Activated CD4-positive, alpha-beta T cell treated with anti-CD3 and anti-CD28 coated beads, Interleukin-2, amount 10 ng/mL, durations not matched to agents 7 days and 5 days (primary cell): ENCODE data around the gene SCNN1A. TPM values are rescaled to one million over a fixed set of nuclear protein-coding genes. Genes with fewer than 3 reads are reported as not detected.

Experiments used
- CTCF ChIA-PET: fragments of 350-600 bp; sonication (Branson Sonifier 250); formaldehyde crosslinking; loops from one replicate; lab custom pipeline; 2021; ENCODE audit warnings: antibody characterized with exemption; lab: Charles Lee
- POLR2A ChIA-PET: fragments of 350-600 bp; sonication (Branson Sonifier 250); formaldehyde crosslinking; loops from one replicate; lab custom pipeline; 2021; ENCODE audit warnings: antibody characterized with exemption; lab: Charles Lee
- DNase-seq: peaks from one replicate; pipeline ENCODE4 v3.0.0-alpha.2; 2020
- H3K27ac Mint-ChIP-seq: one replicate; pipeline ENCODE4 v1.8.0; 2021; ENCODE audit warnings: mild to moderate bottlenecking, moderate library complexity, mixed read lengths
- H3K27me3 Mint-ChIP-seq: one replicate; pipeline ENCODE4 v1.8.0; 2021; ENCODE audit warnings: mixed read lengths
- H3K36me3 Mint-ChIP-seq: one replicate; pipeline ENCODE4 v1.8.0; 2021; ENCODE audit warnings: low read depth, mixed read lengths
- H3K4me1 Mint-ChIP-seq: one replicate; pipeline ENCODE4 v1.8.0; 2021; ENCODE audit warnings: mixed read lengths
- H3K4me3 Mint-ChIP-seq: one replicate; pipeline ENCODE4 v1.8.0; 2021; ENCODE audit warnings: mild to moderate bottlenecking, moderate library complexity, mixed read lengths
- H3K9me3 Mint-ChIP-seq: one replicate; pipeline ENCODE4 v1.8.0; 2021; ENCODE audit warnings: mixed read lengths
- total RNA-seq, 2 experiments: library from RNA; stranded (reverse); gene quantifications; one replicate each; pipeline ENCODE4 v1.2.3, GENCODE V29; 2021

Gene SCNN1A
- total RNA-seq, 2 experiments from 2014 or later = 0.54 to 0.67 TPM

- Mint-ChIP-seq H3K27me3 (peaks cover 27% of the 10 kb centered on the region), H3K36me3 (no peaks in the 10 kb centered on the region)
- POLR2A ChIA-PET = no interaction called here
These were observed 5.1 kb upstream of the SCNN1A start for GRCh38 chr12:6380141-6381121.

GRCh38 chr12:6378709-6379472 lies 3.5 kb upstream of the SCNN1A start:
- no peak for DNase-seq
- ChIA-PET POLR2A (no interaction called here), CTCF (no interaction called here)
- Mint-ChIP-seq H3K9me3 (no peaks in the 10 kb centered on the region), H3K36me3 (no peaks in the 10 kb centered on the region), H3K27me3 (peaks cover 22% of the 10 kb centered on the region), H3K4me1 (peaks cover 30% of the 10 kb centered on the region), H3K27ac (no peak overlapping the region), H3K4me3 (no peak overlapping the region)

More at GRCh38 chr12:6380141-6381121, 5.1 kb upstream of the SCNN1A start:
- Mint-ChIP-seq H3K9me3 (no peaks in the 10 kb centered on the region), H3K4me3 (no peak overlapping the region), H3K27ac (no peak overlapping the region), H3K4me1 (peaks cover 30% of the 10 kb centered on the region)
- CTCF ChIA-PET = interaction anchor here (1.4 kb wide), 1 partner anchor 12 kb away, joined by 3 read pairs; no protein-coding TSS in a partner anchor
- no peak for DNase-seq

DNA sequence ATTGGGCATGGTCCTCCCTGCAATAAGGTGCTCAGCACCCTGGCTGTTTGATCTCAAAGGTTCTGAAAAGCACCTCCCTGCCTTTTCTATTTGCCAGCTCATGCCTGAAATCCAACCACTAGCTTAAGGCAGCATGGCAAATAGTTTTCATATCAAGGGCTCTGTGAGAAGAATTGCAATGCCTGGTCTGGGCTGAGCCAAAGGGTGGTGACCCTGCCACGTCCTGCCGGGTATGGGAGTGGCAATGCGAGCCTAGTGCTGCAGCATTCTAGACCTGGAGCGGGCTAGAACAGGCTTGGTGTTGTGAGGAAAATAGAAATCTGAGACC lies 2.3 kb upstream of the SCNN1A start:
- DNase-seq = no peak
- Mint-ChIP-seq H3K4me3 (peak overlapping the region; percentile 4), H3K36me3 (no peaks in the 10 kb centered on the region), H3K9me3 (no peaks in the 10 kb centered on the region), H3K27ac (no peak overlapping the region), H3K27me3 (peaks cover 17% of the 10 kb centered on the region), H3K4me1 (peaks cover 37% of the 10 kb centered on the region)
- CTCF ChIA-PET = no interaction called here
- POLR2A ChIA-PET = no interaction called here

- H3K4me1 Mint-ChIP-seq = peaks cover 43% of the 10 kb centered on the region
- peak overlapping the region; percentile 6 for H3K4me3 Mint-ChIP-seq
- H3K27me3 Mint-ChIP-seq = peaks cover 13% of the 10 kb centered on the region
- no peaks in the 10 kb centered on the region for H3K9me3 Mint-ChIP-seq
- H3K27ac Mint-ChIP-seq = no peak overlapping the region
- no peaks in the 10 kb centered on the region for H3K36me3 Mint-ChIP-seq
- ChIA-PET CTCF (no interaction called here), POLR2A (no interaction called here)
- DNase-seq = peak; percentile 36
These were observed 1.7 kb upstream of the SCNN1A start for GRCh38 chr12:6376870-6377666.

DNA sequence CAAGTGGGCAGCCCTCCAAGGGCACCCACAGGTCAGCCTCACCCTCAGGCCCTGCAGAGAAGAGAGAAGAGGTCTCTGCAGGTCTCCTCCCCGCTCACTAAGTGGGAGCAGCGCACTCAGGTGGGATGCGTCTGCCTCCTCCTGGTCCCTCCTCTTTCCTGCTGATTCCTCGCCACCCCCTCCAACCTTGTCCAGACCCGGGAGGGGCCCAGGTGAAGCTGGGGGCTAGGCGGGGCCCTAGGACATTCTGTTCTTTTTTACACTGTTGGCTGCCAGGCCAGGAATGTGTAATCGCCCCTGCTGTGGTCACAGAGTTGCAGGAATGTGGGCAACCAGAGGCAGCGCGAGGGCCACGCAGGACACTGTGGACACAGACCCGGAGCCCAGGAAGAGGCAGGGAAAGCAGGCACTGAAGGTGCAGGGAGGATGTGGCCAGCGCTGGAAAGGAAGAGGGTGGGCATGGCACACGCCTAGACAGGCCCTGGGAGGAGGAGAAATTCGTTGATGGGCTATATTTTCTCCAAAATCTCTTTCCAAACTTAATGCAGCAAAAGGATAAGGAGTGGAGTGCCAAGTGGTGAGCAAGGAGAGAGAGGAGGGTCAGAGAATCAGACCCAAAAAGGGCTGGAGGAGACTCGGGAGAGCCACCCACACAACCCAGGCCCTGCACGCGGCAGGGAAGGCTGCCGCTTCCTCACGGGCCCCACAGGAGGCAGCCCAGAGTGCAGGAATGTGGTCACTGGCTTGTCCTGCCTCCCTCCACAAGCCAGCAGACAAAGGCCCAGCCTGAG lies 911 bp upstream of the SCNN1A start:
- Mint-ChIP-seq H3K36me3 (no peaks in the 10 kb centered on the region), H3K27ac (peak overlapping the region; percentile 50), H3K4me3 (peak overlapping the region; percentile 11), H3K9me3 (no peaks in the 10 kb centered on the region), H3K27me3 (peaks cover 5% of the 10 kb centered on the region), H3K4me1 (peaks cover 44% of the 10 kb centered on the region)
- POLR2A ChIA-PET = no interaction called here
- CTCF ChIA-PET = no interaction called here
- no peak for DNase-seq

- ChIA-PET POLR2A (no interaction called here), CTCF (interaction anchor here (0.9 to 1.6 kb wide), 5 partner anchors 10 to 45 kb away, joined by 3 to 6 read pairs (median 3); no protein-coding TSS in a partner anchor)
- no peak for DNase-seq
- no peak overlapping the region for H3K4me3 Mint-ChIP-seq
- no peaks in the 10 kb centered on the region for H3K36me3 Mint-ChIP-seq
- H3K9me3 Mint-ChIP-seq = no peaks in the 10 kb centered on the region
- peak overlapping the region; percentile 50 for H3K27ac Mint-ChIP-seq
- no peaks in the 10 kb centered on the region for H3K27me3 Mint-ChIP-seq
- peaks cover 48% of the 10 kb centered on the region for H3K4me1 Mint-ChIP-seq
These were observed 590 bp downstream of the SCNN1A start for GRCh38 chr12:6374786-6375160.

- no peak for DNase-seq
- H3K9me3 Mint-ChIP-seq = no peaks in the 10 kb centered on the region
- CTCF ChIA-PET = interaction anchor here (0.8 to 1.6 kb wide), 6 partner anchors 10 to 44 kb away, joined by 3 to 6 read pairs (median 3); no protein-coding TSS in a partner anchor
- no peaks in the 10 kb centered on the region for H3K36me3 Mint-ChIP-seq
- peaks cover 49% of the 10 kb centered on the region for H3K4me1 Mint-ChIP-seq
- no peak overlapping the region for H3K27ac Mint-ChIP-seq
- no peak overlapping the region for H3K4me3 Mint-ChIP-seq
- no peaks in the 10 kb centered on the region for H3K27me3 Mint-ChIP-seq
- POLR2A ChIA-PET = no interaction called here
These were observed 1.2 kb downstream of the SCNN1A start for GRCh38 chr12:6374028-6374785.

- Mint-ChIP-seq H3K27ac (peak overlapping the region; percentile 76), H3K9me3 (no peaks in the 10 kb centered on the region), H3K27me3 (no peaks in the 10 kb centered on the region), H3K4me1 (peaks cover 54% of the 10 kb centered on the region), H3K4me3 (no peak overlapping the region), H3K36me3 (no peaks in the 10 kb centered on the region)
- DNase-seq = no peak
- CTCF ChIA-PET = interaction anchor here (1.6 kb wide), 1 partner anchor 15 kb away, joined by 6 read pairs; no protein-coding TSS in a partner anchor
- POLR2A ChIA-PET = no interaction called here
These were observed 2.2 kb downstream of the SCNN1A start for GRCh38 chr12:6373022-6373787.

- Mint-ChIP-seq H3K36me3 (no peaks in the 10 kb centered on the region), H3K4me3 (no peak overlapping the region), H3K27ac (peak overlapping the region; percentile 76), H3K9me3 (no peaks in the 10 kb centered on the region), H3K4me1 (peaks cover 55% of the 10 kb centered on the region), H3K27me3 (no peaks in the 10 kb centered on the region)
- ChIA-PET POLR2A (no interaction called here), CTCF (no interaction called here)
- DNase-seq = no peak
These were observed 2.9 kb downstream of the SCNN1A start for GRCh38 chr12:6372403-6373003.

DNA sequence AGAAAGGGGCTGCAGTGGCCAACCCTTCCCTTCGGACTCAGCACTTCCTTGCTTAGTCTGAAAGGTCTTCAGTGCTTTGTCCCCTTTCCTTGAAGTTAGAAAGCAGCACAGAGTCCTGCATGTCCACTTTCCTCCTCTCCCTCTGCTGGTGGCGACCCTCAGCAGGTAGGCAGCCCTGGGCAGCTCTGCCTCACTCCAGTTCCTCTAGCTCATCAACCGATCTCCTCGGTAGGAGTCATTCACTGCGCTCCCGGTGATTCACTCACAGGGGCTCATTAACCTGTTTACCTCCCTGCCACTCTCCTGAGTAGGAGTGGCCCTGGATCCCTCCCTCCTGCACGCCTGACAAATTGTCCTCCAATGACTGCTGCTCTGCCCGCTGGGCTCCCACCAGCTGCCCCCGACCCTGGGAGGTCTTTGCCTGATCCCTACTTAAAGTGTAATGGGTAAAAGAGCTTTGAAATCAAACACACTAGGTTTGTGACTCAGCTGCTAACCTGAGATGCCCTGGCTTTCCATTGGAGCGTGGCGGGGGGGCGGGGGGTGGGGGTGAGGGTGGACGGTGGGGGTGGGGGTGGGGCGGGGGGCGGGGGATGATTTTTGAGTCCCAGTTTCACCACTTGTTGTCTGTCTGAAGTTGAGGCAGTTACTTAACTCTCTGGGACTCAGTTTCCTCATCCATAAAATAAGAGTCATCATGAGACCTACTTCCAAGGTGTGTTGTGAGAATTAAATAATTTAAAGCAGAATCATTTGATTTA lies 4.2 kb downstream of the SCNN1A start:
- no peak for DNase-seq
- Mint-ChIP-seq H3K27me3 (no peaks in the 10 kb centered on the region), H3K36me3 (no peaks in the 10 kb centered on the region), H3K4me3 (no peak overlapping the region), H3K4me1 (peaks cover 46% of the 10 kb centered on the region), H3K9me3 (no peaks in the 10 kb centered on the region), H3K27ac (no peak overlapping the region)
- ChIA-PET POLR2A (no interaction called here), CTCF (interaction anchor here (1.2 to 1.8 kb wide), 5 partner anchors 14 to 36 kb away, joined by 3 to 4 read pairs (median 3); no protein-coding TSS in a partner anchor)
